Activated CD8-positive, alpha-beta memory T cell treated with anti-CD3 and anti-CD28 coated beads for 36 hours (primary cell): Measurements from ENCODE around the gene EPYC. TPM values are rescaled to one million over a fixed set of nuclear protein-coding genes. Genes with fewer than 3 reads are reported as not detected.

Experiments used
- CTCF ChIA-PET: fragments of 350-600 bp; sonication (Branson Sonifier 250); formaldehyde crosslinking; loops from one replicate; lab custom pipeline; 2021; ENCODE audit warnings: antibody characterized with exemption; lab: Charles Lee
- POLR2A ChIA-PET: fragments of 350-600 bp; sonication (Branson Sonifier 250); formaldehyde crosslinking; loops from one replicate; lab custom pipeline; 2021; ENCODE audit warnings: antibody characterized with exemption; lab: Charles Lee
- total RNA-seq, 2 experiments: library from RNA; stranded (reverse); gene quantifications; one replicate each; pipeline ENCODE4 v1.2.3, GENCODE V29; 2021

EPYC gene, protein sequence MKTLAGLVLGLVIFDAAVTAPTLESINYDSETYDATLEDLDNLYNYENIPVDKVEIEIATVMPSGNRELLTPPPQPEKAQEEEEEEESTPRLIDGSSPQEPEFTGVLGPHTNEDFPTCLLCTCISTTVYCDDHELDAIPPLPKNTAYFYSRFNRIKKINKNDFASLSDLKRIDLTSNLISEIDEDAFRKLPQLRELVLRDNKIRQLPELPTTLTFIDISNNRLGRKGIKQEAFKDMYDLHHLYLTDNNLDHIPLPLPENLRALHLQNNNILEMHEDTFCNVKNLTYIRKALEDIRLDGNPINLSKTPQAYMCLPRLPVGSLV
- not detected for total RNA-seq

DNA sequence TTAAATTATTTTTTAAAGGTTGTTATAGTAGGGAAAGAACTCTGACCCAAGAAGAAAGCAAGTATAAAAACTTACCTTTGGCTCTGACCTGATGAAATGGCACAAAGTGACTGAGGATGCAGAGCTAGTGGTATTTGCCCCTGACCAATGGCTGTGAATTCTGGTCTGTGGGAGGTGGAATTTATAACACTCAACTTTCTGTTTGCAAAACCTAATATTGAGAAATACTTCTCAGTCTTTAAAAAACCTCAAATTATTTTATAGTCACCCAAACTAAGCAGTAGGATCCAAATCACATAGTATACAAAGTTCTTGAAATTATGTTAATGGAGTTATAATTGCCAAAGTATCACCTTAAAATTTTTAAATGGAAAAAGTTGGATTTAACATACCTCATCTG is at the start of gene EPYC:
EPYC (minus strand) TSS at position 101 of the 400 bp plus-strand sequence. CDS start 2,407 bp downstream, outside the sequence.
- ChIA-PET CTCF (no interaction called here), POLR2A (no interaction called here)

DNA sequence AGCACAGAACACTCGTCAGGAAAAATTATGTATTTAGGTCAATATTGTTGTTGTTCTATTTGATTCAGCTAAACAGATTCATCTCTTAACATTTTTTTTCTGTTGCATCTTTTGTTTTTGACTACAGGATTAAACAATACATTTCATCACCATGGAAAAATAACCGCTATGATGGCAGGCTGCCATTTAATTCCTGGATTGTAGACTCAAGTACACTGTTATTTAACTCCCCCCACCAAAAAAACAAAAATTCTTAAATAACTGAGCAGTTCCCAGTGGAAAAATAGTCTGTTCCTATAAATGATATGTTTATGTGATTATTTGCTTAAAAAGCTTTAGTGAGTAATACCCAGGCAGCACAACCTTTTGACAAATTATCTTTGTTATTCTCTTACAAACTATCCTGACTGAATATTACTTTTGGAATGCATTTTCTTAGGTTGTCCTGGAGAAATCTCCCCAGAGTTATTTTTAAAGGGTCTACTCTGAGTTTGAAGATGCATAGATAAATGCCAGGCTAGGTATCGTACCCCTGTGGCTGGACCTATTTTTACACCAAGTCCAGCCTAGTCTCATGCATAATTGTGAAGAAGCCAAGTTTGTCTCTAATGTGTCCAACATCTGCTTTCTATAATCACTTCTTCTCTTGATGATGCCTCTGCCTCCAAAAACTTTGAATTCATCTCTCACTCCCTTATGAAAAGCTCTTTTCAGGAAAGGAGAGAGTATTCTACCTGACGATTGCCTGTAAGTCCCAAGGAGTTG is 49.4 kb upstream of the EPYC start:
- CTCF ChIA-PET, result no interaction called here
- POLR2A ChIA-PET, result no interaction called here

DNA sequence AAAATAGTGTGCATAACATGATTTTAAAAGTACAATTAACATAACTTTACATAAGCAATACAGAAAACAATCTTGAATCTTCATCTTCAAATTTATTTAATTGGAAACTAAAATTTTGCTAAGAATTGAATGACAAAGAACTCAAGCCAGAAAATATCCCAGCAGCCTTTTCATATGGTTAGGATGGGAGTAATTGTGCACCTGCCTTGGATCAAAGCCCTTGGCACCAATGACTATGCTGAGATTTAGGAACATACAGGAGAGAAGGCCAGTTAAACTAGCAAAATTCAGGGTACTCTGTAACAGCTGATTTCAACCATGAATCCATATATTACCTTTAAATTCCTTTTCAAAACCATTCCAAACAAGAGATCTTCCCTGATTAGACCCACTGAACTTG is 47.3 kb upstream of the EPYC start:
- POLR2A ChIA-PET, result no interaction called here
- CTCF ChIA-PET, result no interaction called here

DNA sequence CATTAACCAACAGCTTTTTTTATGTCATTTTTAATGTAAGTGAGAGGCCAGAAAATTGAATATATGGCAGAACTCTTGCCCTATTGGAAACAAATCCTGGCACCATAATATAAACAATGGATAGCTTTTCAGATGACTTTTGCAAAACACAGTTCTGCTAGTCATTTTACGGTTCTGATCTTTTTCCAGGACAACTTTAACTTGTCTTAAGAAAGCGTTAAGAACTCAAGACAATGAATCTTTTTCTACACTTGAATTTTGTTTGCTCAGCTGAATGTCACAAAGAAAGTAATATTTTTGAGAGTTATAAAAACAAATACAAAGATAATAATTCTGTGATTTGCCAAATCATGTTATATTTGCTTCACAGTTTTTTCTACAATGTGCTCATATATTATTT is 39.8 kb upstream of the EPYC start:
- ChIA-PET POLR2A (no interaction called here), CTCF (no interaction called here)

DNA sequence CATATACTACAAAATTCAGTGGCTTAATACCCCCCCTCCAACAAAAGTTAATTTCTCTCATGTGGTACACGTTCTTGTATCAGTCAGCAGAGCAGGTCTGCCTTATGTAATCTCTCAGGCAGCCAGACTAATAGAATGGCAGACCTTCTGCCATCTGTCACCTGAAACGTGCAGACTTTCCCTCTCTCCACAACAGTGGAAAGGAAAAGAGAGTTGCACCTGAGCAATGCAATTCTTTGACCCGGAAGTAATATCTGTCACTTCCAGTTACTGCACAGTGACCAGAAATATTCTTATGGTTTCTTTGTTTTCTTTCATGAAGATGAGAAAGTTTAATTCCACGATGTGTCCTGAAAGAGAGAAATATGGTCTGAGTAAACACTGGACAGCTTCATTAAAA is 38.6 kb upstream of the EPYC start:
- CTCF ChIA-PET, result no interaction called here
- POLR2A ChIA-PET, result no interaction called here

DNA sequence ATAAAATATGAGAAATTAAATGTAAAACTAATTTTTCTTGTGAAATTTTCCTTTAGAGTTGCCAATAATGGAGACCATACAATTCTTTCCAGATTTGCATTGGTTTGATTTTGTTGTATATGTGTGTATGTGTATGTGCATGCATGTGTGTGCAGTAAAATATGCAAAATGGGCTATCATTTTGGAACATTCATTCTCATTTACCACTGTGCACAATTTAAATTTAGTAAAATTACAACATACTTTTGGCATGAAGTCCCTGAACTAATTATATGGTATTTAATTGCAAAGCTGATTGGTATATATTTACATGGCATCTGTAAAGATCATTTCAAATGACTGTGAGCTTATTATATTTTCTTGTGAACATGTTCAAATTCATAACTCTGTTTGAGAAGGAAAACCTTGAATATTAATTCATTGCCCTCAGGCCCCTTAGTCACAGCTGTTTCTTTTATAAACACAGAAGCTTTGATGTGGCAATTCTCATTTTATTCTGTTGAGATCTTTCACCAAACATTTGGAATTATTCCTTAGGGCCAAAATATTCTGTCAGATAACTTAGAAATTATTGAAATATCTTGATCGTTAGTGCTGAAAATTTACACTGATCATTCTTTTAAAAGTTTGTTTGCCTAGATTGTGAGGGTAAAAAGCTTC is 35.5 kb upstream of the EPYC start:
- ChIA-PET POLR2A (no interaction called here), CTCF (no interaction called here)

DNA sequence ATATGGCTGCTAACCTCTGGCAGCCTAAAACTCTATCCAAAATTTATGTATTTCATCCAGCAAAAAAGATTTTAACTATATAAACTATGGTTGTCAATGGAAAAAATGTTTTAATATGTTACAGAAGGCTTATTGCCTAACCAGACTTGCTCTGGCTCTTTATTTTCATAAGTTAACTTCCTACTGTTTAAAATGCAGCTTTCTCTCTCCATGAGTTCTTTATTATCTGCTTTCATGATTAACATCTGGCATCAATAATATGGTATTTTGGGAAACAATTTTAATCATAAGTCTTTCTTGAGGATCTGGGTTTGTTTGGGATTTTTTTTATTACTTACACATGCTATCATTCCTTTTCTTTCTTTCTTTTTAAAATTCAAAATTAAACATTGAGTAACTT is 32.5 kb upstream of the EPYC start:
- ChIA-PET CTCF (no interaction called here), POLR2A (no interaction called here)

DNA sequence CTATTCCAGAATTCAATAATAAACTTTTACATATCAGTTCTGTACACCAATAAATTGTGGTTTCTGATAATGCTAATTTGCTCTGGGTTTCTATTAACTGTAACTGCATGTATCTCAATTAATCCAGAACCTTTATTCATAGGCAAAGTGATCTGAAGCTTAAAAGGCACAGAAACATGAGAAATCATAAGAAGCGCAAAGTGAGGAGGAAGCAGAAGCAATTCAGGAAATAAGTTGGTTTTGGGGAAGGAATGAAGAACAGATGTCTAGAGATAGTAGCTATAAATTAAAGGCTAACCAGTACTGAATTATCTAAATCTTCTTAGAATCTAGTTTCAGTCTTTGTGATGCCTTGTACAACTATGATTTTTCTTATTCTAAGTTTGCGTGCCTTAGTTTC is 28.5 kb upstream of the EPYC start:
- ChIA-PET POLR2A (no interaction called here), CTCF (no interaction called here)

DNA sequence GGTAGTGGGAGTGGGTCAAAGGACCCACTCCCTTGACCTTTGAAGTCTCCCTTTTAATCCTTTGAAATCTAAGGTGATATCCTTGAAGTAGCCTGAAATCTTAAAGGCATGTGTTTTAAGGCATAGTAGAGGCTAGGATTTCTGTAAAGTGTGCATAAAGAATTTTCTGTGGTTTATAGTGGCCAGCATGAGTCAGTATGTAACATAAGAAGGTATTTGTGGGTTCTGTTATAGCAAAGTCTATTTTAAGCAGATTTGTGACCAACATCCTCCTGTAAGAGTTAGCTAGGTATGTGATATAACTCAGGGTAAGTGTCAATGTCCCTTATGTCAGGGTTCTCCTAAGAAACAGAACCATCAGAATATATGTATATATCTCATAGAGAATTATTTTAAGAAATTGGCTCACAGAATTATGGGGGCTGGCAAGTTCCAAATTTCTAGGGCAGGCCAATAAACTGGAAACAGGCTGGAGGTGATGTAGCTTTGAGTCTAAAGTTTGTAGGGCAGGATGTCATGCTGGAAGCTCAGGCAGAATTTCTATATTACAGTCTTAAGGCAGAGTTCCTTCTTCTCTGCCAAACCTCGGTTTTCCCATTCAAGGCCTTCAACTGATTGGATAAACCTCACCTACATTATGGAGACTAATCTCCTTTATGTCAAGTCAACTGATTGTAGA is 18.7 kb upstream of the EPYC start:
- CTCF ChIA-PET, result no interaction called here

DNA sequence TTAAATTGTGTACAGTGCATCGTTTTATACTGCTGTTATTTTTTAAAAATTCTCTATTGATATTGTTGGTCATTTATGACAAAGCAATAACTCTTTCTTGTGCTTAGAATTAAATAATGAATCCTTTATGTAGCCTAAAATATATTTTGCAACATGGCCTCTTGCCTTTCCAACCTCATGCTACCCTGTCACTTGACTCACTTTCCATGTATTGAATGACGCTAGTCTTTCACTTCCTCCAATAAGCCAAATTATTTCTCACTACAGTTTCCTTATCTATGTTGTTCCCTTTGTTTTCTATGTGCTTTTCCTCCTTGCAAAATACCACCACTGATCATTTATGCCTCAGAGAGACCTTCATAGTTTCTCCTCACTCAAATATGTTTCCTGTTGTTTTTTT is 16.3 kb upstream of the EPYC start:
- POLR2A ChIA-PET, result no interaction called here

More for the DNA sequence above, 18.7 kb upstream of the EPYC start:
- POLR2A ChIA-PET, result no interaction called here

DNA sequence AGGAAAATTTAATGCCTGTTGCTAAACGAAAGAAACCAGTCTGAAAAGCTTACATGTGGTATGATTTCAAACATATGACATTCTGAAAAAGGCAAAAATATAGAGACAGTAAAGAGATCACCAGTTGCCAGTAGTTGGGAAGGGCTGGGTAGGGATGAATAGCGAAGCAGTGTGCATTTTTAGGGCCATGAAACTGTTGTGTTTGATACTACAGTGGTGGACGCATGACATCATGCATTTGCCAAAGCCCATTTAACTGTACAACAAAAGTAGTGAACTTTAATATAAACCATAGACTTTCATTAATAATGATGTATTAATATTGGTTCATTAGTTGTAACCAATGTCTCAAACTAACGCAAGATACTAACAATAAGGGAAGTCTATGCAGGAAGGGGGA is 14.7 kb upstream of the EPYC start:
- POLR2A ChIA-PET, result no interaction called here
- CTCF ChIA-PET, result no interaction called here

More for the DNA sequence above, 16.3 kb upstream of the EPYC start:
- CTCF ChIA-PET, result no interaction called here

DNA sequence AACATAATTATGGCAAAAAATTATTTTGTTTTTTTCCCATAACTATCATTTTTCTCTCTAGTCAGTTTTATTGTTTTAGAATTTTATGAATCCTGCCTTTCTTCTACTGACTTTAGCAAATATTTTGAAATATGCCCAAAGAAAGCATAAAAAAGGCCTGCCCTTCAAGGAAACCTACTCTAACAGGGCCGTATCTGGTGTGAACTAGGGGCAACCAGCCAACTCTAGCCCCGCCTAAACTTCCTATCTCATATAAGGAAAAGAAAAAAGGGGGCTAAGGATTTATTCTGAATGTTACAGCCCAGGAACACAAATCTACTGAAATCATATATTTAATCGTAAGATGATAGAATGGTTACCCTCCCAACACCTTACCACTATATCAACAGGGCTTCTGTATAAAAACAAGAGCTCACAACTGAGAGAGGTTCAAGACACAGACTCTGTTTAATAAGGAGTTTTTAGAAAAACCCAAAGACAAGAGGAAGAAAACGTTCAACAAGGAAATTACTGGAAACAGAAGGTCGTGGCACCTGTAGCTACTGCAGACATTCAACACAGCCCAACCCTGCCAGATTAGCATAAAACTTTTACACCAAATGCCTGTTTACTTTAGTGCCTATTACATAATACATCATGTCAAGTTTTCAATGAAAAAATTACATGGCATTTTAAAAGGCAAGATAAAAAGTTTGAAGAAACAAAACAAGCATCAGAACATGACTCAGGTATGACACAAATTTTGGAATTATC is 12.9 kb upstream of the EPYC start:
- ChIA-PET POLR2A (no interaction called here), CTCF (no interaction called here)

DNA sequence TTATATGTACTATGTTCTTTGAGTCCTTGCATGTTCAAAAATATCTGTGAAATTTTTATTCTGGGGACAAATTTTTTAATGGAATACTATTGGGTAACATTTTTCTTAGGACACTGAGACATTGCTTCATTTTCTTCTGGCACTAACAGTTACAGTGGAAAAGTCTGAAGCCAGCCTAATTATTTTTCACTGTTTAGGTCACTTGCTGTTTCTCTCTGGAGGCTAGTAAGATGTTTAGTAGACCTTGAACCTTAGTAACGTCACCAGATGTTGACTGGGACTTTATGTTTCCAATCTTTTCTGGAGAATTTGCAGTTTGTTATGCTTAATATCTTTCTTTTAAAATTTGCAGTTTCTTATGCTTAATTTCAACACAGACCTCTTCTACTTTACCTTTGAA is 12.3 kb upstream of the EPYC start:
- ChIA-PET CTCF (no interaction called here), POLR2A (no interaction called here)

DNA sequence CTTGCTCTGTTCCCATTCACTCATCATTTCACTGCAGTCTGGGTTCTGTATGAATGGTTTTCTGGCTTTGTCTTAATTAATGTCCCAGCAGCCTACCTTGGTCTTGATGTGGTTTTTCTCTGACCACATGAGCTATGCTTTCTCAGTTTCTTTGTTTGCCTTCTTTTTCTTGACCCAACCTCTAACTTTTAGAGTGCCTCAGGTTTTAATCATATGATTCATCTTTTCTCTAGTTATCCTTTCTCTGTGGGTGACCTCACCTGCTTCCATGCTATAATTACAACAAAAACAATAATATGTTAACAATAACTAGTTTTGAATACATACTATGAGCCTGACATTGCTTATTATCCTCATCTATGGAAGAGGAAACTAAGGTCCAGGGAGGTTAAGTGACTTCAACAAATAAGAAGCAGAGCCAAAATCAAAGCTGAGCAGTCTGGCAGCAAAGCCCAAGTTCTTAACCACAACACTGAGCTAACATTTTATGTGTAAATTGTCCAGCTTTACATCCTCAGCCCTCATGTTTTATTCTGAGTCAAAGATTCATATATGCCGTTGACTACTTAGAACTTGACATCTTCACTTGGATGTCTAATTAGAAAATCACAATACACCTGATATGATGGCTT is 4.7 kb upstream of the EPYC start:
- POLR2A ChIA-PET, result no interaction called here
- CTCF ChIA-PET, result interaction anchor here (0.6 kb wide), 1 partner anchor 116 kb away, joined by 3 read pairs; no protein-coding TSS in a partner anchor

DNA sequence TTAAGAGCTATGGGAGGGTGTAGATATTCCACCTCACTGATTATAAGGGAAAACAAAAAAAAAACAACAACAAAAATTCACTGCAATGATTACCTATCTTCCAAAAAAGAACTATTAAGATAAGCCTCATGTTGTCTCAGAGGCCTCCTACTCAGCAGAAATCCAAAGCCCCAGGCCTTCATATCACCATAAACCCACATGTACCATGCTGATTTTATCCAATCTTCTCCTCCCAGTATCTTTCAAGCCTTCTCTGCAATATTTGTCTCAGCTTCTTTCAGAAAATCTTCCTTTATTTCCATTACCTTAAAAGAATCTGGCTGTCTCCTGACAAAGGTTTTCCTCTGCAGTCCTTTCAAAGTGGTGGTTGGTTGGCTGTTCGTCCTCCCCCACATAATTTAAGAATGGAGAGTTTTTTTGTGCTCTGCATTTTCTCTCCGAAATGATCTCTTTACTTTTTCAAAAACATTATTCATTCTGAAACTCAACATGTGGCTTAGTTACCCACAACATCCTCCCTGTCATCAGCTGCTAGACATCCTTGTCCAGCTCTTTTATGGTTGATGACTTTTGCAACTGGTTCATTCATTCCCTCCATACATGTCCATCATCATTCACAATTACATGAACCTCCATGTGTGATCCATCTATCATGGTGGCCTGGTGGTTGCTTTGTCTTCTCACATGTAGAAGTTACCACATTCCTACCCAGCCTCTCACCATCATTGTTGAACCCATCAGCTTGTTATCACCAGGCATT is 2.9 kb upstream of the EPYC start:
- ChIA-PET POLR2A (no interaction called here), CTCF (no interaction called here)

DNA sequence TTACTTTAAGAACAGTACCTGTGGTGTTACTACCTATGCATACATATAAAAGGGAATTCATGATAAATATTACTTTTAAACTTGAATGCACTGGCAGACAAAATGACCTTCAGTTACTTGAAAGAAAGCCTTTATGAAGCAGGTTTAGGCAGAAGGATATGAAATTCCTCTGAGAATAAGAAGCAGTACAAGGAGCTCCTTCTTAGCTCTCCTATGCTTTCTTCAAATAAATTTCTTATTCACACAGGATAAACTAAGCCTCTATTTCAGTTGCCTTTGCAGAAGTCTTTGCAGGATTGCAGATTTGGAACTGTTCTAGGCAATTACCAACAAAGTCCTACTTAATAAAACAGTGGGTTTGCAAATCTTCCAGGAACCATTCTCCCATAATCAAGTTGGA is 1.0 kb downstream of the EPYC start:
- CTCF ChIA-PET, result no interaction called here
- POLR2A ChIA-PET, result no interaction called here

DNA sequence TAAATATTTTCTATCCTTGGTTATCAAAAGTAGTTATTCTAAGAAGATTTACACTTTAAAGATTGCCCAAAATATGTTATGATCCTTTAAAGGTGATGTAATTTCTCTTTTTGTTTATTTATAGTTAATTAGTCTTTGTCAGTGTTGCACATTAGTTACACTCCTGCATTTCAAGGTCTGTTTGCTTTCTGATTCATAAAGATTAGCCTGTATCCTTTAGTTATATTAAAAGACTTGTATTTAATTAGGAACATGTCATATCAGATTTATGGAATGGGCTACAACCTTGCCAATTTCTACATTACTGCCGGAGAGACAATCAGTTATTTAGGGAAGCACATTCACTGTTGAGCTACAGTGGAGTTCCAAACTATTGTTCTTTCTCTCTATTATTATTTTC is 3.5 kb downstream of the EPYC start:
- CTCF ChIA-PET, result no interaction called here
- POLR2A ChIA-PET, result no interaction called here

DNA sequence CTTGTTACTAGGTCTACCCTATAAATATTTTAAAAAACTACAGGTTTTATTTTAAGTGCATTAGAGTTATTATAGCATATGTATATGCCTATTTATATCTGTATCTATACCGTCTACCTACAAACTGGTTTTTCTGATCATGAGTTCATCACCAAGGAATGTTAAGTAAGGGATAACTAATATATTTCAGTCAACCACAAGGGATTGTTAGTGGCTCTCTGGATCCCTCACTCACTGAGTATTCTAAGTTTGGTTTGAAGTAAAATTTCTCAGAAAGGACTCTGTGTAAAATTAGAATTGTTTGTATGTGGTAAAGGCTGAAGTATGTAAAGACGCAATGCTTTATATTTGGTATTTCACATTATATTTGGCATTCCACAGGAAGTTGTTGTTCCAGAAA is 4.8 kb downstream of the EPYC start:
- CTCF ChIA-PET, result no interaction called here
- POLR2A ChIA-PET, result interaction anchor here (0.6 kb wide), 1 partner anchor 12 kb away, joined by 6 read pairs; no protein-coding TSS in a partner anchor
